Endothelial cell of umbilical vein (primary cell): ENCODE results near the gene ZG16.

Experiments used
- MYC ChIP-seq: IDR thresholded peaks from one replicate; pipeline ENCODE4 v1.6.1; 2011; ENCODE audit warnings: mild to moderate bottlenecking, low read depth, low read length
- POLR2A ChIP-seq: IDR thresholded peaks from 2 replicates; pipeline ENCODE4 v1.6.1; 2012; ENCODE audit warnings: low read depth, mild to moderate bottlenecking, control low read depth, low read length
- TF ChIP-seq, protein P1 (sequence below), 2 donors: IDR thresholded peaks; 1 replicate in 1 of 2; 2 replicates in 1 of 2; pipeline ENCODE4 v1.5.1; 2011; ENCODE audit warnings: low read length in 2 of 2, mild to moderate bottlenecking in 2 of 2, moderate library complexity in 2 of 2, control low read depth in 1 of 2, inconsistent platforms in 1 of 2, low read depth in 1 of 2; ENCODE audit not compliant: insufficient read depth in 1 of 2; ENCODE audit errors: extremely low read depth in 1 of 2

DNA sequence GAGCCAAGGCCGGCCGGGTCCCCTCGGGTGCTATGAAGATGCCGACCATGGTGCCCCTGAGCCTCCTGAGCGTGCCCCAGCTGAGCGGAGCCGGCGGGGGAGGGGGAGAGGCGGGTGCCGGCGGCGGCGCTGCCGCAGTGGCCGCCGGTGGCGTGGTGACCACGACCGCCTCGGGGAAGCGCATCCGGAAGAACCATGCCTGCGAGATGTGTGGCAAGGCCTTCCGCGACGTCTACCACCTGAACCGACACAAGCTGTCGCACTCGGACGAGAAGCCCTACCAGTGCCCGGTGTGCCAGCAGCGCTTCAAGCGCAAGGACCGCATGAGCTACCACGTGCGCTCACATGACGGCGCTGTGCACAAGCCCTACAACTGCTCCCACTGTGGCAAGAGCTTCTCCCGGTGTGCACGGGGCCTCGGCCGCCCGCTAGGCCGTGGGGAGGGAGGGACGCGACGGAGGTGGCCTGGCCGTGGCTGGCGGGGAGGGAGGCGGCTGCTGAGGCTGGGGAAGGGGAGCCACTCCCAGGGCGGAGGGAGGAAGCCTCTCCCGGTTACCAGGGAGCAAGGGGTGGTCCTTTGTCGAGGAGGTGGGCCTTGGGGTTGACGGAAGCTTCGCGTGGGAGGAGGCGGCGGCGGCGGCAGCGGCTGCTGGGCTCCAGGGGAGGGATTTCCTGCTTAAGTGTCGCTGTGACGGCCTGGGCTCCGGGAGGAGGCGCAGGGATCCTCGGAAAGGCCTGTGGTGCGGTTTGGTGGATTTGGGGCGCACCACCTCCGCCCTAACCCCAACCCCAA is 29.6 kb downstream of the ZG16 start:
- TF ChIP-seq MYC (no peak), POLR2A (peak; percentile 87)
- TF ChIP-seq, protein P1, sequence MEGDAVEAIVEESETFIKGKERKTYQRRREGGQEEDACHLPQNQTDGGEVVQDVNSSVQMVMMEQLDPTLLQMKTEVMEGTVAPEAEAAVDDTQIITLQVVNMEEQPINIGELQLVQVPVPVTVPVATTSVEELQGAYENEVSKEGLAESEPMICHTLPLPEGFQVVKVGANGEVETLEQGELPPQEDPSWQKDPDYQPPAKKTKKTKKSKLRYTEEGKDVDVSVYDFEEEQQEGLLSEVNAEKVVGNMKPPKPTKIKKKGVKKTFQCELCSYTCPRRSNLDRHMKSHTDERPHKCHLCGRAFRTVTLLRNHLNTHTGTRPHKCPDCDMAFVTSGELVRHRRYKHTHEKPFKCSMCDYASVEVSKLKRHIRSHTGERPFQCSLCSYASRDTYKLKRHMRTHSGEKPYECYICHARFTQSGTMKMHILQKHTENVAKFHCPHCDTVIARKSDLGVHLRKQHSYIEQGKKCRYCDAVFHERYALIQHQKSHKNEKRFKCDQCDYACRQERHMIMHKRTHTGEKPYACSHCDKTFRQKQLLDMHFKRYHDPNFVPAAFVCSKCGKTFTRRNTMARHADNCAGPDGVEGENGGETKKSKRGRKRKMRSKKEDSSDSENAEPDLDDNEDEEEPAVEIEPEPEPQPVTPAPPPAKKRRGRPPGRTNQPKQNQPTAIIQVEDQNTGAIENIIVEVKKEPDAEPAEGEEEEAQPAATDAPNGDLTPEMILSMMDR (IDR thresholded peaks at IDR 0.05; ENCODE audit: extremely low read depth in 1 of 2, insufficient read depth in 1 of 2, low read depth in 1 of 2, low read length in 2 of 2): peak; percentile 57 to 79
